HPDE6-E6E7 (cell line): ENCODE measurements around the gene C18orf54.
"Not testable (repeated sequence)": the region's sequence is repeated elsewhere in the genome, so short reads cannot be mapped to it uniquely, and the experiment has no call there.

Experiments used
- DNase-seq: peaks from one replicate; pipeline ENCODE4 v3.0.0; 2011; ENCODE audit warnings: missing footprints; ENCODE audit errors: extremely low spot score

The C18orf54 gene

DNA sequence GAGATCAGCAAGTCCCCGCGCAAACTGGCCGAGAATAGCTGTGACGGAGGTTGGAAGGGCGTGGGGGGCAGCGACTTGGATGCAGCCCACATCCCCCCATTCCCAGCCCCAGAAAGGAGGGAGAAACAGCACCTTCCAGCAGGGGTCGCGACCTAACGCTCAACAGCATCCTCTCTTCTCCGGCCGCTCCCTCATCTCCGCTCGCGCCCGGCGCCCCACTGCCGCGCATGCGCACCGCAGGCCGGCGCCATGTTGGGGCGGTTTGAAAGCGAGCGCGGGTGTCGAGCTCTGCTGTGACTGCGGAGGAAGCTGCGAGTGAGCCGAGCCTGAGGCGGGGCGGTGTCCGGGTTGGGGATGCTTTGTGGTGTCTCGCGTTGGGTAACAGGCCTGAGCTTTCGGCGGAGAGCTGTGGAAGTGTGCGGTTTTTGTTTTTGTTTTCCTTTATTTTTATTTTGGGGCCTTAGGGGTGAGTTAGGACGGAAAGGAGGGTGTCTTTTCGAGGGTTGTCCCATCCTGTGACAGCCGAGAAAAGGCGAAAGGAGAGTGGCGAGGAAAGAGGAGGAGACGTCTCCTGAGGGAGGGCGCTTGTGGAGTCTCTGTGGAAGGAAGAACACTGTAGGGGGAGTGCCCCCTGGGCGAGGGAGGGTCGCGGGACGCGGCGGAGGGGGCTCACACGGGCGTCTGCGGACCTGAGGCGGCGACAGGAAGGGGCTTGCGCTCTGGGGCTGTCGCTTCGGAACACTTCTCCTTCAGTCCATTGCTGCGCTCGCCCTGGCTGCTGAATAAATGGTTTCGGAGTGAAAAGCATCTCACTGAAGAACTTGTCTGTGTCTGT, at the start of gene C18orf54, which contains the start of gene STARD6:
Gene C18orf54, plus strand, starts transcription at position 247 of the 835 bp plus-strand sequence. CDS start 2,667 bp downstream, outside the sequence.
Gene STARD6, minus strand, starts transcription at position 199 of the 835 bp plus-strand sequence. CDS start 3,285 bp downstream, outside the sequence.
- peak; percentile 97 for DNase-seq

DNA sequence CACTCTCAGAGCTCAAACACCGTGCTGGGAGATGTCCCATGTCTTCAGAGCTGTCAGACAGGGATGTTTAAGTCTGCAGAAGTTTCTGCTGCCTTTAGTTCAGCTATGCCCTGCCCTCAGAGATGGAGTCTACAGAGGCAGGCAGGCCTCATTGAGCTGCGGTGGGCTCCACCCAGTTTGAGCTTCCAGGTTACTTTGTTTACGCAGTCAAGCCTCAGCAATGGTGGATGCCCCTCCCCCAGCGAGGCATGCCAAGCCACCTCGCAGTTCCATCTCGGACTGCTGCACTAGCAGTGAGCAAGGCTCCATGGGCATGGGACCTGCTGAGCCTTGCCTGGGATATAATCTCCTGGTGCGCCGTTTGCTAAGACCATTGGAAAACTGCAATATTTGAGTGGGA, 48.1 kb upstream of the C18orf54 start:
- not testable (repeated sequence) for DNase-seq

DNA sequence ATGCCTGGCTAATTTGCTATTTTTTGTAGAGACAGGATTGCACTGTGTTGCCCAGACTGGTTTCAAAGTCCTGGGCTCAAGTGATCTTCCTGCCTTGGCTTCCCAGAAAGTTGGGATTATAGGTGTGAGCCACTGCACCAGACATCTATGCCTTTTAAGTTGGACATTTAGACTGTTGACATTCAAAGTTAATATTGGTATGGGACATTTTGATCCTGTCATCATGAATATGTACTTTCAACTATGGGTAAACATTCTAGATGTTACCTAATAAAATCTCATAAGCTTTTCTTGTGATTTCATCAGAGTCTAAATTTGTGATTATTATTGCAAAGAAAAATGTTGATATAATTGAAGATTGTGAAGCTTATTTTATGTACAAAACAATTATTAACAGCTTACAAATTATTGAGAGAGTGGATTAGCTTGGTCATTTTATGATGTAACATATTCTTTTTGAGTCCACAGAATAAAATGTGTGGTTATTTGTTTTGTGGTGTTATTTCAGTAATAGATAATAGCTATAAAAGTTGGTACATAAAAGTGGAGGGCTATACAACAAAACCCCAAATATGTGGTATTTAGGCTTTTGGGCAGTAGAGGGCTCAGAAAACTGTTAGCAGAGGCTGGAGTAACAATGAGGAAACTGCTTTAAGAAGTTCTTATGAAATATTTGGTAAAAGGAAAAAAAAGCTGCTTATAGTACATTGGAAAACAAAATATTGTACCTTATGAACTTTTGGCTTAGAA, 41.5 kb upstream of the C18orf54 start:
- no peak for DNase-seq

DNA sequence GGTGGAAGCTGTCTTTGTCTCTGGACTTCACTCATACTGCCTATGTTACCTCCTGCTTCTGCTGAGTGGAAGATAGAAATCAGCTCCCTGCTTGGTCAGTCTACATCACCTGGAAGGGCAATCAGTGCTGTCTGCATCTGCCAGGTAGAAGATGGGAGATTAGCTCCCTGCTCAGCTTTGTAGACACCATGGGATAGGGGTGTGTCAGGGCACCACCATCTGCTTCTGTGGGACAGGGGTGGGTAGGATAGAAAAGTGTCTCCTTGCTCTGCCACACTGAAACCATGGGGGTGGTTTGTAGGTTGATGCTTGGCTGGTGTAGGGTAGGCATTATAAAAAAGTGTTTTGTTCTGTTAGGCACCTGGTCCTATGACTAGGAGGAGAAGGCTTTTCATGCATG, 34.1 kb upstream of the C18orf54 start:
- DNase-seq = no peak

DNA sequence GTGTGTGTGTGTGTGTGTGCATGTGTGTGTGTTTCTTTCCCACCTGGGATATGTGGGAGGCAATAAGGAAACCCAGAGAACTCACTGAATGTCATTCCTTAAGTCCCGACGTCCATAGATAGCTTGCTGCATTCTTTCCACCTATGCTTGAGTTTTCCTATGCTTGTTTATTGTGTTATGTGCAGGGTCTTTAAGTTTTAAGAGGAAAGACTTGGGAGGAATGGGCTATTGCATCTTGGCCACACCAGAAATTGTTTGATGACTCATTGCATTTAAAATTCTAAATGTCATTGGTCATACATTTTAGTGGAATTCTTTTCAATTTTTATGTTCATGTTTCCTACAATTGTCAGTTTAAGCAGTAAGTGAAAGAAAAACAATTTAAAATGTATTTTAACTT, 33.7 kb upstream of the C18orf54 start:
- no peak for DNase-seq

DNA sequence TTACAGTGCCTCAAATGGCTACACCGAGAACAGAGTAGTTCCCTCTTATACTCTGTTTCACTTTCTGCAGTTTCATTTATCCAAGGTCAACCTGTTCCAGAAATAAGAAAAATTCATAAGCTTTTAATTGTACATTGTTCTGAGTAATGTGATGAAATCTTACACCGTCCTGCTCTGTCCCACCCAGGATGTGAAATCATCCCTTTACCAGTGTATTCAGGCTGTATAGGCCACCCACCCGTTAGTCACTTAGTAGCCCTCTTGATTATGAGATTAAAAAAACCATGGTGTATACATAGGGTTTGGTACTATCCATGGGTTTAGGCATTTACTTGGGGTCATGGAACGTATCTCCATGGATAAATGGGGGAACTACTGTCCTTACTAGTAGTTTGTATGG, 29.9 kb upstream of the C18orf54 start:
- DNase-seq = no peak

DNA sequence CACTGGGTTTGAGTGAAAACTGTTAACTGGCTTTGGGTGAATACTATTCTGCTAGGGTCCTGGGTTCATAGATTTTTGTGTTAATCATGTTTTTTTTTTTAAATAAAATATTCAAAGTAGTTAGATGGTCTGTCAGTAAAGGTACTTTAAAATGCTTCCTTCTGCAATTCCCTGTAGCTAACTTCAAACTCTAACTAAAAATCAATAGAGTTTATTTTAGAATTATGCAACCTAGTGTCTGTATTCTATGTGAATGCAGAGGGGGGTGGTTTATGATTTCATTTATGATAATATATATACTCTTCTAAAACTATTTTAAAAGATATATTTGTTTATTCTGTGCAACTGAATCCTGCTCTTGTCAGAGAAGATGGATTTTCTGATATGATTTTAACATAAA, 27.9 kb upstream of the C18orf54 start:
- DNase-seq = no peak

DNA sequence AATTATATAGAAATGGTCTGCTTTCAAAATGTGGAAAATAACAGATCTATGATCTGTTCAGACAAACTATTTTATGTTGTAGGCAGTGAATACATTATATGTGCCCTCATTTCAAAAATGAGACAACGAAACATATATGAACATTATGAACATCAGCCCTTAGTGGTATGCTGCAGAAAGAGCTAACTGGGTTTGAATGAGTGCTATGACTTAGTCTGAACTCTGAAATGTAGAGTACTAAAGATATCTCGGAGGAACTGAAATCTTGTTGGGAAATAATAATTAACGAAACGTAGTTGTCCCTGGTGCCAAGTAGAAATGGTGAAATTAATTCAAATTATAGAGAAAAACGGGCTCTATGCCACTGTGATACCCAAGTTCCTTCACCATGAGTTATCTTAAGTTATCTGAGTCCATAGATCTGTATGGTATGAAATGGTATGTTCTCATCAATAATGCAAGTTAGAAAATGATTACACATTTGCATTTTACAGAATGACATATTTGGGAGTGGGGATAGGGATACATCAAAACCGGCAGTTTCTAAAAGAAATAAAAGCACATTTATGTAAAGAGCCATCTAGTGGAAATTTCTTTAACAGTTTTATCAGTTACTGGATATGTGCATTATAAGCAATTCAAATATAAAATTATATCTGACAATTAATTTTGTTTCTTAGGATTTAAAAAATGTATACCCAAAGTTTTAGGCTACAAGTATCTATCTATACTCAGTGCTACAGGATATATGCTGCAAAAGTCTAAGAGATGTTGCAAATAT, 26.7 kb upstream of the C18orf54 start:
- no peak for DNase-seq

DNA sequence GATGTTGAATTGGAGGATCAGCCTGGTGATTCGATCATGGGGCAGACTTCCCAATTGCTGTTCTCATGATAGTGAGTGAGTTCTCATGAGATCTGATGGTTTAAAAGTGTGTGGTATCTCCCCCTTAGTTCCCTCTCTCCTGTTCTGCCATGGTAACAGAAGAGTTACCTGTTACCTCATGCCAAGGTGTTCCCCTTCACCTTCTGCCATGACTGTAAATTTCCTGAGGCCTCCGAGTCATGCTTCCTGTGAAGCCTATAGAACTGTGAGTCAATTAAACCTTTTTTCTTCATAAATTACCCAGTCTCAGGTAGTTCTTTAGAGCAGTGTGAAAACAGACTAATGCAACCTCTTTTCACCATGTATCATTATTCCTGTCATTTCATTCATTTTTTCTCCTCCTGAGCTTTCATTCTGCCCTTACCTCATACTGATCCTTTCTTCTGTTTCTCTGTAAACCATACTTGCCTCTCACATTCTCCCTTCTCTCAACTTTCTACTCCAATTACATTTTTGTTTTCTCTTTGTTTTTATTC, 22.0 kb upstream of the C18orf54 start:
- no peak for DNase-seq

DNA sequence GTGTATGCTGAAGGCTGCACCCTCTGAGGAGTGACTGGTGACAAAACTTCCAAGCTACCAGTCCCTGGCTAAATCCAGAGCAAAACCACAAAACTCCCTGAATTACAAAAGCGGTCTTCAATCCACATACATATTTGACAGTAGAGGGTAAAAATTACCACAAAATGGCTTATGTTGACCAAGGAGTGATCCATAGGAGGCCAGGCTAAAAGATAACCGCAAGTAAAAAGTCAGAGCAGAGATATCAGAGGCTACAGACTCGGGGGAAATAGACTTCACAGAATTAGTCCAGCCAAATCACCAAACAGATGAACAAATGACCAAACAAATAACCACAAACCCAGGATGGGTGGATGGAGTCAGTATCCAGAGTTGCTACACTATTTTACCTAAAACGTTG, 19.5 kb upstream of the C18orf54 start:
- no peak for DNase-seq

DNA sequence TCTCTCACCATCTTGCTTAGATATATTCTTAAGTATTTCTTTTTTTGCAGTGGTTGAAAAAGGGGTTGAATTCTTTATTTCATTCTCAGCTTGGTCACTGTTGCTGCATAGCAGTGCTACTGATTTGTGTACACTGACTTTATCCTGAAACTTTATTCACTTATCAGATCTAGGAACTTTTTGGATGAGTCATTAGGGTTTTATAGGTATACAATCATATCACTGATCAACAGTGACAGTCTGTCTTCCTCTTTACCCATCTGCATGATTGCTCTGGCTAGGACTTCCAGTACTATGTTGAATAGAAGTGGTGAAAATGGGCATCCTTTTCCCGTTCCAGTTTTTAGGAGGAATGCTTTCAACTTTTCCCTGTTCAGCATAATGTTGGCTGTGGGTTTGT, 6.5 kb upstream of the C18orf54 start:
- no peak for DNase-seq

DNA sequence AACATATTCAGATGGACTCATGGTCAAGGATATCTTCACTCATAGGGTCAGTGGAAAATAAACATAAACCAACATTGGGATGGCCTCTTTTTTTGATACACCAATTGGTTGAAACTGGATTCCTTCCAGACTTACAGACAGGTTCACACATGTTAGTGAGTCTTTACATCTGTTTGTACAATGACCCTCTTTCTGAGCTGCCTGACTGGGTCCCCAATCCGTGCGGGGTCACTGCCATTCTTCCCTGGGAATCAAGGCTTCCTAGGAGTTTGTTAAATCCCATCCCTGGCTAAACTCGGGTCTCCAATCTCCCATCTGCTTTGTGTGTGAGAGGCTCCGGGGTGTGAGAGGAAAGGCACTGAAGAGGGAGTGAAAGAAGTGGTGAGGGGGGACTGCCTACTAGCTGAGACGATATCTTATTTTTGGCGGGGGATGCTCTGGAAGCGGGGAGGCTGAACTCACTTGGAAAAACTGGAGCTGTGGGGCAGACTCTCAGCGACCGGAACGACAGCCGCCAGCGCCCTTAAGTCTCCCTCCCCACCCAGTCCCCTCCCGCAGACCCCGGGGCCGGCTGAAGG, 535 bp upstream of the C18orf54 start:
- DNase-seq = peak; percentile 21

DNA sequence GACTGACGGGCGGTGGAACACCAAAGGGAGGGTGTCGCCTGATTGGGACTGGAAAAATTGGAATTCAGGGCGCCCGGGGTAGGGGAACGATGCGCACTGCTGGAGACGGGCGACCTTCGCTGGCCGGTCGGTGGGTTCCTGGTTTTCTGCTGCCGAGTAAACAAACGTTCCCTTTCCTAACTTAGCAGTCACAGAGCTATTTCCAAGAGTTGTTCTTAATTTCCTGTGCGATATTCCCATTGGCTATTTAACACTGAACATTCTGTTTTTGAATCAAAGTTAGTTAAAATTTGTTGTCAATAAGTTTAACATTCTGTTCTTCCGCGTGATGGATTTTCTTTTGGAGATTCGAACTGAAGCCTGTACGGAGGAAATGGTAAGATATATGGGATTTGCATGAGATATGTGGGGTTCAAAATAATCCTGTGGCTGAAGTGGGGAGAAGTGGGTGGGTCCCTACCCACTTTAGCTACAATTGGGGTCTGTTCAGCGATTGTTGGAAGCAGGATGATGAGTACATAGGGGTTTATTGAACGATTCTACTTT, 862 bp downstream of the C18orf54 start:
- peak; percentile 10 for DNase-seq

DNA sequence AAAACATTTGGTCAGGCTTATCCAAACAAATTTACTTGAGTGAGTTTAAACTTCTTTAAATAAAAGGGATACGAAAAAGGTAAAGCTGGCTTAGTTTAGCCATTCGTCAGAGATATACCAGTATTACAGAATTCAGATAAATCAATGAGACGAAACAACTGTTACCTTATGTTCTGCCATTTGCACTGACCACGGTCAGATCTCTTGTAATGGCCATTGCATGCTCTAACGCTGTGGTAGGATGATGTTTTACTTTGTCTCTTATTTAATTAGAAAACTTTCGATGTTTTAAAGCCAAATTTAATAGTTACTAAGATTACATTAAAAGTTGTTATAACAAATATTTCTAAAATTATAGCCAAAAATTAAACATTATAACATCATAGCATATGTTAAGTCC, 1.5 kb downstream of the C18orf54 start:
- no peak for DNase-seq

DNA sequence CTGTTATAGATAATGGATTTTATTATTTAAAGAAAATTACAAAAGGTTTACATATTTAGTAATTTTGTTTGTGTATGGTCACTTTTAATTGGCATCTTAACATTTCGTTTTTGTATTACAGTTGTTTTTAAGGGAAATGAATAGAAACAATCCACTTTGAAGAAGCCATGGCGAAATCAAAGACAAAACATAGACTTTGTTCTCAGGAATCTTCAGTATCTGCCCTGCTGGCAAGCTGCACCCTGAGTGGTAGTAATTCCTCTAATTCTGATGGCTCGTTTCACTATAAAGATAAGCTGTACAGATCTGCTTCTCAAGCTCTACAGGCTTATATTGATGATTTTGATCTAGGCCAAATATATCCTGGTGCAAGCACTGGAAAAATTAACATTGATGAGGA, 2.7 kb downstream of the C18orf54 start:
- no peak for DNase-seq

DNA sequence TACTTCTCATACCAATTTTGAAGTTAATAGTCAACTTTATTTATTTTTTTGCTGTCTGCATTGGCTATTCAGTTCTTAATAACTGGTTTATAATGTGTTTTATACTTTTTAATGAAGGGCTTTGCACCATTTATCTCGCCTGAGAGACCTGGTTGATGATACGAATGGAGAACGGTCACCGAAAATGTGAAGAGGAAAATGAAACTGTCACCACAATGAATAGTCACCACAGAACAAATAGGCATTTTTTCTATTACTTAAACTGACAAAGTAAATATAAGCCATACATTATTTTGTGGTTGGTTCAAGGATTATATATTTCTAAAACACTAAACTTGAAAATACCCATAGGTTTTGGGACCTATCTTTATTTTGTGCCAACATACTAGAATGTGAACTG, 20.4 kb downstream of the C18orf54 start:
- DNase-seq = no peak

DNA sequence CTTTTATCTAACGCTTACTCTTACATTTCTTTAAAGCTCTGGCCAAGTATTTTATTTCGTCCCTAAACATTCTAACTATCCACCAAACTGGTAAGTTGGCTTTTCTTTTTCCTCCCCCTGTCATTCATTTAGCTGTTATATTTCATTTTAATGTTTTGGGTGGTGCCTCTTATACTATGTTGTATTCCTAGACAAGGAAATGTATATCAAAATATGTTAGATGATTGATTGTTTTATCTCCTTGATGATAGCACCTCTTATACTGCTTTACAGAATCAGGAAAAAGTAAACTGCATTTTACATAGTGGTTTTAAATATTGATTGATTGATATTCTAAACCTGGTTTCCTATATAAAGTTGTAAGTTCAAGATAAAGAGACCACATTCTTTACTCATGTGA, 23.9 kb downstream of the C18orf54 start:
- DNase-seq = no peak

DNA sequence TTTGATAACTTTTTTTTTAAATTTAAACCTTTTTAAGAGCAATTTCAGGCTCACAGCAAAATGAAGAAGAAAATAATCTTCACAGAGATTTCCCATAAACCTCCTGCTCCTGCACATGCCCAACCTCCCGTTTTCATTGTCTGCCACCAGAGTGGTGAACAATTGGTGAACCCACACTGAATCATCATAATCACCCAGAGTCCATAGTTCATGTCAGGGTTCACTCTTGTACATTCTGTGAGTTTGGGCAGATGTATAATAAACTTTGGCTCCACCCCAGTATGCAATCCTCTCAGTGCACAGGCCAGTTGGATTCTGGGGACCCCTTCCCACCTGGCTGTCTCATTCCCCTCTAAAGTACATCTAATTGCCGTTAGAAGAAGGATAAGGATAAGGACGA, 24.4 kb downstream of the C18orf54 start:
- no peak for DNase-seq

DNA sequence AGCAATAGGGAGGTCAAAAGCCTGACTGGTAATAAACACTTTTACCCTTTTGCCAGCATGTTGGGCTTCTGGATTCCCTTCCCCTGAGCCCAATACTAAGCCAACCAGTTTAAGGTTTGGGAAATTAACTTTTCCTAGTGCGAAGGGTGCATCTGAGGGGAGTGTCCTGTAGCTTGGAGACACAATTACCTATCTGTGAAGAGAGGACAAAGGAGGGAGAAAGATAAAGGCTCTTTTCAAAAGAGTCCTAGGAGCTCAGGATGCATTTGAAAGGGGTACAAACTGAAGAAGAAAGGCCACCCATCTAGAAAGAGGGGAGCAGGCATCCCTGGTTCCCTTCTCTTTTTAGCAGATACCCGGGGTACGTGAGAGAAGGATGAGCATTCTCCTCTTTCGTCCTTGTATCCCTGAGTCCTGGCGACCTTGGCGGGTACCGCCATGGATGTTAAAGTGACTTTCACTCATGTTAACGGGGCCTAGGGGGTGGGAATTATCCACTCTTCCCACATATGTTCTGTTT, 25.1 kb downstream of the C18orf54 start:
- DNase-seq = no peak

DNA sequence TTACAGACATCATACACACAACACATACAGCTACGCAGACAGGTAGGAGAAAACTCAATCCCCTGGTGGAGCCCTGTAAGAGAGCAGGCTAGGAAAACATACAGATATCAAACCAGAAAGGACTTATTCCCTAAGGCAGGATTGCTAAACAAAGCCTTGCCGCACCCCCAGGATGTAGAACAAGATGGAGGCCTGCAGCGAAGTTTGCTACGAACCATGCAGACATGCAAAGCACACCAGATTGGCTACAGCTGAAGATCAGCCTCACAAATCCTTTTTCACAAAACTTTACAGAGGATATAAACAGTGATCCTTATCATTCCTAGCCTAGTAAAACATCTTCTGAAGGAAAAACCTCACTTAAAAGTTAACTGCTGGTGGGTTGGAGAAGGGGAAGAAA, 28.3 kb downstream of the C18orf54 start:
- DNase-seq = no peak
